Ectodermal cell (in vitro differentiated cells): ENCODE results near the gene SH3PXD2B.

Experiments
- H3K27ac ChIP-seq: 2 replicates; pipeline ENCODE4 v1.7.0; 2013; ENCODE audit warnings: mild to moderate bottlenecking, low read depth, low read length; ENCODE audit not compliant: insufficient read depth, poor library complexity, severe bottlenecking
- H3K27me3 ChIP-seq: 2 replicates; pipeline ENCODE4 v1.7.0; 2013; ENCODE audit warnings: mild to moderate bottlenecking, low read length; ENCODE audit not compliant: insufficient read depth, control insufficient read depth, poor library complexity, severe bottlenecking
- H3K36me3 ChIP-seq: one replicate; pipeline ENCODE4 v1.7.0; 2013; ENCODE audit warnings: low read length; ENCODE audit not compliant: control insufficient read depth, insufficient read depth
- H3K4me1 ChIP-seq: one replicate; pipeline ENCODE4 v1.7.0; 2013; ENCODE audit warnings: low read length; ENCODE audit not compliant: control insufficient read depth, insufficient read depth
- H3K4me3 ChIP-seq: 2 replicates; pipeline ENCODE4 v1.7.0; 2013; ENCODE audit warnings: low read depth, low read length, control low read depth; ENCODE audit not compliant: insufficient read depth
- H3K9me3 ChIP-seq: 2 replicates; pipeline ENCODE4 v1.7.0; 2013; ENCODE audit warnings: mild to moderate bottlenecking, low read length, moderate library complexity; ENCODE audit not compliant: control insufficient read depth
- WGBS, 2 experiments: methylation state at CpG; one replicate each; pipeline ENCODE4 v1.1.7; 2013; ENCODE audit warnings: missing lambda C conversion rate in 2 of 2; 5-methylcytosine and 5-hydroxymethylcytosine counted together

Gene SH3PXD2B

GRCh38 chr5:172453206-172453985 lies 929 bp downstream of the SH3PXD2B start:
- Histone ChIP-seq H3K27me3 (no peaks in the 10 kb centered on the region), H3K36me3 (peaks cover 7% of the 10 kb centered on the region), H3K4me1 (peaks cover 17% of the 10 kb centered on the region), H3K27ac (peak overlapping the region; percentile 82), H3K4me3 (peak overlapping the region; percentile 89), H3K9me3 (no peaks in the 10 kb centered on the region)
- 0 to 1% methylated on average over 24 of the region's 24 CpGs for WGBS, 2 experiments

GRCh38 chr5:172452398-172453205 lies 1.7 kb downstream of the SH3PXD2B start:
- H3K4me1 ChIP-seq, result peaks cover 19% of the 10 kb centered on the region
- no peaks in the 10 kb centered on the region for H3K9me3 ChIP-seq
- 36 to 41% methylated on average over 17 to 18 of the region's 18 CpGs for WGBS, 2 experiments
- H3K36me3 ChIP-seq, result peaks cover 7% of the 10 kb centered on the region
- peak overlapping the region; percentile 82 for H3K27ac ChIP-seq
- no peaks in the 10 kb centered on the region for H3K27me3 ChIP-seq
- peak overlapping the region; percentile 89 for H3K4me3 ChIP-seq

GRCh38 chr5:172451771-172452197 lies 2.5 kb downstream of the SH3PXD2B start:
- no peak overlapping the region for H3K27ac ChIP-seq
- H3K4me3 ChIP-seq, result no peak overlapping the region

GRCh38 chr5:172450861-172451695 lies 3.2 kb downstream of the SH3PXD2B start:
- no peak overlapping the region for H3K4me3 ChIP-seq
- H3K9me3 ChIP-seq, result no peaks in the 10 kb centered on the region
- WGBS, 2 experiments, result 88 to 89% methylated on average over 7 of the region's 7 CpGs
- no peaks in the 10 kb centered on the region for H3K27me3 ChIP-seq
- H3K27ac ChIP-seq, result no peak overlapping the region
- peaks cover 7% of the 10 kb centered on the region for H3K36me3 ChIP-seq
- peaks cover 27% of the 10 kb centered on the region for H3K4me1 ChIP-seq

More at GRCh38 chr5:172451771-172452197, 2.5 kb downstream of the SH3PXD2B start:
- Histone ChIP-seq H3K36me3 (peaks cover 7% of the 10 kb centered on the region), H3K27me3 (no peaks in the 10 kb centered on the region), H3K9me3 (no peaks in the 10 kb centered on the region), H3K4me1 (peaks cover 23% of the 10 kb centered on the region)
- 93 to 96% methylated on average over 3 of the region's 3 CpGs for WGBS, 2 experiments

- Histone ChIP-seq H3K27me3 (no peaks in the 10 kb centered on the region), H3K4me1 (peaks cover 22% of the 10 kb centered on the region), H3K9me3 (no peaks in the 10 kb centered on the region), H3K4me3 (no peak overlapping the region), H3K36me3 (peaks cover 7% of the 10 kb centered on the region), H3K27ac (no peak overlapping the region)
- WGBS, 2 experiments, result 94% methylated on average over 6 of the region's 6 CpGs
These were observed 3.9 kb downstream of the SH3PXD2B start for GRCh38 chr5:172450453-172450852.

- H3K9me3 ChIP-seq, result no peaks in the 10 kb centered on the region
- peaks cover 17% of the 10 kb centered on the region for H3K4me1 ChIP-seq
- H3K27me3 ChIP-seq, result no peaks in the 10 kb centered on the region
- peaks cover 7% of the 10 kb centered on the region for H3K36me3 ChIP-seq
- no peak overlapping the region for H3K27ac ChIP-seq
- 82% methylated on average over 5 of the region's 5 CpGs for WGBS, 2 experiments
- H3K4me3 ChIP-seq, result no peak overlapping the region
These were observed 5.3 kb downstream of the SH3PXD2B start for GRCh38 chr5:172448999-172449398.

GRCh38 chr5:172447646-172448365 lies 6.5 kb downstream of the SH3PXD2B start:
- 92 to 93% methylated on average over 8 of the region's 8 CpGs for WGBS, 2 experiments

GRCh38 chr5:172446336-172447051 lies 7.8 kb downstream of the SH3PXD2B start:
- H3K27ac ChIP-seq, result no peak overlapping the region
- WGBS, 2 experiments, result 85% methylated on average over 16 of the region's 16 CpGs
- H3K36me3 ChIP-seq, result no peaks in the 10 kb centered on the region
- no peaks in the 10 kb centered on the region for H3K9me3 ChIP-seq
- H3K4me3 ChIP-seq, result no peak overlapping the region
- H3K27me3 ChIP-seq, result no peaks in the 10 kb centered on the region
- H3K4me1 ChIP-seq, result peaks cover 17% of the 10 kb centered on the region

More at GRCh38 chr5:172447646-172448365, 6.5 kb downstream of the SH3PXD2B start:
- H3K4me1 ChIP-seq, result peaks cover 17% of the 10 kb centered on the region
- H3K4me3 ChIP-seq, result no peak overlapping the region
- no peak overlapping the region for H3K27ac ChIP-seq
- peaks cover 7% of the 10 kb centered on the region for H3K36me3 ChIP-seq
- no peaks in the 10 kb centered on the region for H3K9me3 ChIP-seq
- no peaks in the 10 kb centered on the region for H3K27me3 ChIP-seq

- Histone ChIP-seq H3K27ac (no peak overlapping the region), H3K9me3 (no peaks in the 10 kb centered on the region), H3K27me3 (no peaks in the 10 kb centered on the region), H3K36me3 (no peaks in the 10 kb centered on the region), H3K4me1 (peaks cover 14% of the 10 kb centered on the region), H3K4me3 (no peak overlapping the region)
- 85 to 90% methylated on average over 10 of the region's 10 CpGs for WGBS, 2 experiments
These were observed 8.5 kb downstream of the SH3PXD2B start for GRCh38 chr5:172445866-172446265.
